HG03159 (cell line): Measurements from ENCODE around the gene DCXR.

Experiments
- ATAC-seq: cut with Tn5 transposase; IDR thresholded peaks from one replicate; pipeline ENCODE4 v1.9.1; 2021; ENCODE audit warnings: mild to moderate bottlenecking, moderate library complexity; ENCODE audit not compliant: unreplicated experiment

Gene DCXR

DNA sequence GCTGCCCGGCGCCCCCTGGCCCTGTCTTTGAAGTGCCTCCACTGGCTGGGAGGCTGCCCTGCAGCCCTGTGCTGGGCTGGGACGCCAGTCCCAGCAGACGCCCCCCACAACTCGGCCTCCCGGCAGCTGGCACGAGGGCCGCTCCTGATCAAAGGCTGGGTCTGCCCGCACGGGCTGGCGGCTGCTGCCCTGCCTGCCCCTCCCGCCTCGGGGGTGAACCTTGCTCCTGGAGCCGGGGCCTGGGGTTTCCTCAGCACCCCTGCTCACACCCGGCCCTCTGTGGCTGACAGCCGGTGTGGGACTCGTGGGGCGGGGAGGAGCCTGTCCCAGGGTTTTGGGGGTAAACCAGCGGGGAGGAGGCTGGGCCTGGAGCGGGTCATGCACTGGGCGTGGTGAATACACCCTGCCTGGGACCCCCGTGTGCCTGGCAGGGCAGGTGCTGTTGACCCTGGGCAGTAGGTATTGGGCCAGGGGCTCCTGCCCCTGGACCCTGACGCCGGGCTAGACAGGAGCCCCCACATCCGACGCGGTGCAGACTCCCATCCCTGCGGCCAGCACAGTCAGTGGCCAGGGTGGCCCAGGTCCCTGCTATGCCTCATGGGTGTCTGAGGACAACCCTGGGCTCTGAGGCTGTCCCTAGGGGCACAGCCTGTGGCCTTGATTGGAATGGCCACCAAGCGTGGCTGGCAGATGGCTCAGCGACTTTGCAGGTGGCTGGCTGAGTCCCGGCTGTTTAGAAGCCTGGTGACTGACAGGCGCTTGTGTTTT is 36.5 kb downstream of the DCXR start:
- no peak for ATAC-seq

DNA sequence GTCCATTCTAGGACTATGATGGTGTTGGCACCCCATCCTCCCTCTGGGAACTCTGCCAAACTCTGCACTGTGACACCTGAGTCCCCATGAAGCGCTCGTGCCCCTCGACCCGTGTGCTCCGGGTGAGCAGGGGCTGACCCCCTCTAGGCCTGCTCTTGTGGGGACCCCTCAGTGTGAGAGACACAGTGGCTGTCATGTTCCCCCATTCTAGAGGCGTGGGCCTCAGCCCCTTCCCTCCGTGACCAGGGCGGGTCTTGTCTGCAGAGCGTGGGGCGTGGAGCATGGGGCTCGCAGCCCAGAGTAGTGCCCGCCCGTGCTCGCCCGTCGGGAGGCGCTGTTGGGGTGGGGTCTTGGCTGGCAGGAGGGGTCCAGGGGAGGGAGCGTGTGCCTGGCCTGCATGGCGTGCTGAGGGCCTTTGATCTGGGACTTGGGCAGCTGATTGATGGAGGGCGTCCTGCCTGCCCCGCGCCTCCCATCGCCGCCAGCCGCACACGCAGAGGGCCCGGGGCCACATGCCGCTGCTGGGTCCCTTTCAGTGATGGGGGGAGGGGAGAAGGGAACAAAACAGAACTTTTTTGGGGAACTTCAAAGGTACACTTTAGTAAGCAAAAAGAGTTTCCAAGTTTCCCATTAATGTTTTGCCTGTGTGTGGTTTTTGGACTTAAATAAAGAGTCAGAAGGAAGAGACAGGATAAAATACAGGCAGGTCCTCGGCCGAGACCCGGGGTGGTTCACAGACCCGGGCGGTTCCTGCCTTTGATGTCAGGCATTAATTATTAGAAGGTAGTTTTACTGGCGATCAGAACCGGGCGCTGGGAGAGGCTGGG is 37.3 kb downstream of the DCXR start:
- ATAC-seq, result no peak

DNA sequence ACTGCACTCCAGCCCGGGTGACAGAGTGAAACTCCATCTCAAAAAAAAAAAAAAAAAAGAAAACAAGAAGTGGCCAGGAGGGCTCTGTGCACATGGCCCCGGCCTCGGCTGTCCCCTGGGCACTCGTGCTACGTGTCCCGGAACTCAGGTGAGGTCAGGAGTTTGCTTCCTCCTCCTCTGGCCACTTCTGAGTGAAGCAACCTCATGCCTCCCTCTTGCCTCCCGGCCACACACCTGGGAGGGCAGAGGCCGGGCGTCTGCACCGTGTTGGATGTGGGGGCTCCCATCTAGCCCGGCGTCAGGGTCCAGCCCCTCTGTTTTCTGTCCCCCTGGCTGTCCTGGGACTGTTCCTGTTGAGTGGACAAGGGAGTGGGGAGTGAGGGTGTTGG is 37.9 kb downstream of the DCXR start:
- ATAC-seq, result no peak

DNA sequence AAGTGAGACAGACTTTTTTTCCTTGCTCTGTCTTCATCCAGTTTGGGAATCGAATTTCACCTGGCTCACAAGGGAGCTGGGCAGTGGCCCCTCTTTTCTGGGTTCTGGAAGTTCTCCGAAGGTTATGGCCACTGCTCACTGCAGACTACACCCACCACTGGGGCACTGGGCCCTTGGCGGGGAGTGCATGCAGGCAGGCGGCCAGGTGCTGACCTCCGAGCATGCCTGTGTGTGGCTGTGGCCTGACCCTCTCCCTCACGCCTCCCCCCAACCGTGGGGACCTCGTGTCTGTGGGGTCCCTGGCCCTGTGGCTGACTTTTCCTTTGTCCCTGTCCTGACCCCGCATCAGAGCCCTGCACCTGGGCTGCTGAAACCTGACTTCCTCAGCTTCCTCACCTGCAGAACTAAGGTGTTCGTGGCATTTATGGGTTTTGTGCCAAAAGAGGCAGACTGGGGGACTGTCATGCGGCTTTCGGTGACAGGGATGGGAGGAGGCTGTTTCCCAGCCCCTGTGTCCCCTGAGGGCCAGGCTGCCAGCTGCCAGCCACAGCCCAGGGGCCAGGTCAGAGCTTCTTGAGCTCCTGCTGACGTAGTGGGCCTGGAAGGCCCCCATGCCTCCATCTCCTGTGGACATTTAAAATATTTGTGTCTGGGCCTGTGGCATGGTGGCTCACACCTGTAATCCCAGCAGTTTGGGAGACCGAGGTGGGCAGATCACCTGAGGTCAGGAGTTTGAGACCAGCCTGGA is 38.6 kb downstream of the DCXR start:
- no peak for ATAC-seq

DNA sequence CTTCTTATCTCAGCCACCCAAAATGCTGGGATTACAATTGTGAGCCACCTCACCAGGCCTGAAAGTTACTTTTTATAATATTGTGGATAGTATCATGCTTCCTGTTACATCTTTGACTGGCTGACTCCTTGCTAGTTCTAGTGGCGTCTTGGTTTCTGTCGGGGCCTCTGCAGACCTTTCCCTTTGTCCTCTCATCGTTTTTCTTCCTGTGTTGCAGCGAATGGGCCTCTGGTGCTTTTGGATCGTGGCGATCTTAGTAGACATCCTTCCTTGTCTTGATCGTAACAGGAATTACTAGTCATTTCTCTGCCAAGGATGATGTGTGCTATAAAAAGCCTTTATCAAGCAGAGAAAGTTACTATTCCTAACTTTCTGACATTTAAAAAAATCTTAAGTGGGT is 39.3 kb downstream of the DCXR start:
- ATAC-seq, result no peak

DNA sequence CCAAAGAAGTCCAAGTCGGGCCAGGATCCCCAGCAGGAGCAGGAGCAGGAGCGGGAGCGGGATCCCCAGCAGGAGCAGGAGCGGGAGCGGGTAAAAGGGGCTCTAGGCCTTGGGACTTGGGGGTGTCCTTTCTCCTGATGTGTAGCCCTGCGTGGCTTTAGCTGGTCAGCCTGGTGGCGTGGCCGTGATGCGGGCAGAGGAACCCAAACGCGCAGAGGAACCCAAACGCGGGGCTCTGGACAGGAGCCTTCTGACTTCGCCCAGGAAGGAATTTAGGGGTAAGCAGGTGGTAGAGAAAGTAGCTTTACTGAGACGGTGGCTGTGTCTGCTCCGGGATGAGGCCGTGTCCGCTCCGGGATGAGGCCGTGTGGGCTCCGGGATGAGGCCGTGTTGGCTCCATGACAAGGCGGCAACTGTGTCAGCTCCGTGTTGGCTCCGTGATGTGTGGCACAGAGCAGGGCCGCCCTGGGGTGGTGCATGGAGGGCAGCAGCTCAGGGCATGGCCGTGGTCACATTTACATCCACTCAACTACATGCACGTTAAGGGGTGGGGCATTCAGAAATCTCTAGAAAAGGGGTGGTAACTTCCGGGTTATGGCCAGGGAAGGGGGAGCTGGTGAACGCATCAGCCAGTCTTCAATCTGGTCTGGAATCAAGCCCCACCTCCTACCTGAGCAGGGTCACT is 40.6 kb downstream of the DCXR start:
- ATAC-seq, result no peak

DNA sequence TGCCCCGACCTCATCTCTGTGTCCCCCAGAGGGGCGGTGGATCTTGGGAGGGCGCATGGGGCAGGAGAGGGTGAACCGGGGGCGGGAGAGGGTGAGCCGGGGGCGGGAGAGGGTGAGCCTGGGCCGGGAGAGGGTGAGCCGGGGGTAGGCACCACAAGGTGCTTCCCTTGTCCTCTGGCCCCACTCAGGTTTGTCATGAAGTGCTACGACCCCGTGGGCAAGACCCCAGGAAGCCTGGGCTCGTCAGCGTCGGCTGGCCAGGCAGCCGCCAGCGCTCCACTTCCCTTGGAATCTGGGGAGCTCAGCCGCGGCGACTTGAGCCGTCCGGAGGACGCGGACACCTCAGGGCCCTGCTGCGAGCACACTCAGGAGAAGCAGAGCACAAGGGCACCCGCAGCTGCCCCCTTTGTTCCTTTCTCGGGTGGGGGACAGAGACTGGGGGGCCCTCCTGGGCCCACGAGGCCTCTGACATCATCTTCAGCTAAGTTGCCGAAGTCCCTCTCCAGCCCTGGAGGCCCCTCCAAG is 41.2 kb downstream of the DCXR start:
- no peak for ATAC-seq

DNA sequence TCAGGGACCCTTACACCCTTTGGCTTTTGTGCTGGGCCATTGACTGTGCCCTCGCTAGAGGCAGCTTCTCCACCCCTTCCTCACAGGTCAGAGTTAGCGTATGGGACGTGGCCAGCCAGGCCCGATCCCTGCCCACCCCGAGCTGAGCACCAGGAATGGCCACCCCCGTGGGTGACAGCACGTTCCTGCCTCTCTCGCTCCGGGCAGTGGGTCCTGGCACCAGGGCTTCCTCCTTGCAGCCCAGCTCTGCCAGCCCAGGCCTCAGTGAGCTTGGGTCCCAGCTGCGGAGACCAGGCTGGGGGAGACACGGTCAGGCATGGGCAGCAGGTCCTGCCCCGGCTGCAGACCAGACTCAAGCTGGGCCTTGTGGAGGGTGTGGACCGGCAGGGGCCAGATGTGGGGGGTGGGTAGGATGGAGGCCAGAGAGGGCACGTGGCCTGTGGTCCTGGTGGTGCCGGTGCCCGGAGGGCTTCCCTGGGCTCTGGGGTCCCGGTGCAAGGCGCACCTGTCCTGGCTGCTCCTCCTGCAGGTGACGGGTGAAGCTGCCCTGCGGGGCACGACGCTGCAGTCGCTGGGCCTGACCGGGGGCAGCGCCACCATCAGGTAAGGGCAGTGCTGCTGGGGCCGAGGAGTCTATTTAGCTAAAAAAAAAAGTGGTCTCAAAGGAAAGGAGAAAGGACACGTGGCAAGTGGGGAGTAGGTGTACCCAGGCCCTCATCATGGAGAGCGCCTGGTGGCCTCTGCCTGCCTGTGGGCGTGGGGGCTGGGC is 41.9 kb downstream of the DCXR start:
- ATAC-seq, result no peak

DNA sequence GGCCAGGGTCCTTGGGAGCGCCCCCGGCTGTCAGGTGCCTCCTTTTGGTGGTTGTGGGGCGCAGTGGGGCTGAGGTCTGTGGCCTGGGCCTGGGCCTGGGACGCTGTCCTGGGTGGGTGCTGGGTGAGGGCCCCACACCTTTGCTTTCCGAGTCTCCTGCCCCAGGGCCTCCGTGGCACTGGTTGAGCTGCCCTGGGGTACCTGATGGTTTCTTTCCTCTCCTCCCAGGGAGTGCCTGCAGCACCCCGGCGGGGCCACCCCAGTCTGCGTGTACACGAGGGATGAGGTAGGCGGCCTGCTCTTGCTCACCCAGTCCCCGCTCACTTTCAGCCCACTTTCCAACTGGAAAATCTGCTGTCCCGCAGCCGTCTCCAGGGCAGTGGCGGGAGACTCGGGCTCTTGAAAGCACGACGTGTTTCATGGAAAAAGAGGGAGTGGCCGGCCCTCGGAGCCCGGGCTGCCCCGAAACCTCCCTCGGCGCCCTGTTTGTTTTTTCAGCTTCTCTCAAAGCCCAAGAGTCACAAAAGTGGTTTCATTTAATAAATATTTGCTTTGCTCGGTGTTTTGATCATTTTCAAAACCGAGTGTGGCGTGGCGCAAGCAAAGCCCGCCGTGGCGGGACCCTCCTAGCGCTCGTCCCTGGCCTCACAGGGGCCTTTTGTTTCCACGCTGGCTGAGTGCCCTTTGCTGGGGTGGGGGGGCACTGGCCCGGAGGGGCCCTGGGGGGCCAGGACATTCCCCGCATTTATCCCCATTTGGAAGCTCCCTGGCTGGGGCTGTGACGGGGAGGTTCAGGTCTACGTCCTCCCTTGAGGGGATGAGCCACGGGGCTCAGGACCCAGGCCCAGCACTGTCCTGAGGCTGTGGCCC is 42.7 kb downstream of the DCXR start:
- ATAC-seq, result no peak

DNA sequence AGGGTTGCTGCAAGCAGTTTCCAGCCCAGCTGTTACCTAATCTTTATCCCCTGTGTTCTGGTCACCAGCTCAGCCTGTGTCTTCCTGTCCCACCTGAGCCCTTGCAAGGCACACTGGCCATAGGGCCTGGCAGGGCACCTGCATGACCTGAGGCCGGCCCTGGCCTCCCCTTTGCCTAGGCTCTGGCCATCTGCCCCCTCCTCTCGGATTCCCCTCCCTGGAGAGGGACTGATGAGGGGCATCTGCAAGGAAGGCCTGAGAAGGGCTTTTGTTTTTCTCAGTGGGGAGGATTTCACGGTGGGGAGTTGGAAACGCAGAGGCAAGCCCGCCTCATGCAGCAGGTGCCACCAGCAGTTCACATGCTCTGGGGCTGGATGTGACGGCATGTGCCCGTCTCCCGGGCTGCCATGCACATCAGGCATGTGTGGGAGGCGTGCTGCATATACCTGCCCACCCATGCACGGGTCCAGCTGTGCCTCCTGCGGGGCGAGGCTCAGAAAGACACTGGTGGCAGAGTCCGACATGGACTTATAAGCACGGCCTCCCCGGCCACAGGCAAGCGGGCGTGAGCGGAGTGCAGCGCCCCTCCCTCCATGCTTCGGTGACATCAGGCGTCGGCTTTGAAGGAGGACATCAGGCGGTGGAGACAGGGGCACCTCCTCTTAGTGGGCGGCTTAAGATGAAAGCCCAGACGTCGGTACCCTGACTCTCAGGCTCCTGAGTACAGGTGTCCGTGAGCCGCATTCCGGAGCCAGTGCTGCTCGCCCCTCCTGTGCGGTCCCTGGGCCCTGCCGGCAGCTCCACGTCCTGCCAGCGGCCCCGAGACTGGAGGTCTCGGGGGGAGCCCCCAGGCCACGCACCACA is 43.5 kb downstream of the DCXR start:
- no peak for ATAC-seq

DNA sequence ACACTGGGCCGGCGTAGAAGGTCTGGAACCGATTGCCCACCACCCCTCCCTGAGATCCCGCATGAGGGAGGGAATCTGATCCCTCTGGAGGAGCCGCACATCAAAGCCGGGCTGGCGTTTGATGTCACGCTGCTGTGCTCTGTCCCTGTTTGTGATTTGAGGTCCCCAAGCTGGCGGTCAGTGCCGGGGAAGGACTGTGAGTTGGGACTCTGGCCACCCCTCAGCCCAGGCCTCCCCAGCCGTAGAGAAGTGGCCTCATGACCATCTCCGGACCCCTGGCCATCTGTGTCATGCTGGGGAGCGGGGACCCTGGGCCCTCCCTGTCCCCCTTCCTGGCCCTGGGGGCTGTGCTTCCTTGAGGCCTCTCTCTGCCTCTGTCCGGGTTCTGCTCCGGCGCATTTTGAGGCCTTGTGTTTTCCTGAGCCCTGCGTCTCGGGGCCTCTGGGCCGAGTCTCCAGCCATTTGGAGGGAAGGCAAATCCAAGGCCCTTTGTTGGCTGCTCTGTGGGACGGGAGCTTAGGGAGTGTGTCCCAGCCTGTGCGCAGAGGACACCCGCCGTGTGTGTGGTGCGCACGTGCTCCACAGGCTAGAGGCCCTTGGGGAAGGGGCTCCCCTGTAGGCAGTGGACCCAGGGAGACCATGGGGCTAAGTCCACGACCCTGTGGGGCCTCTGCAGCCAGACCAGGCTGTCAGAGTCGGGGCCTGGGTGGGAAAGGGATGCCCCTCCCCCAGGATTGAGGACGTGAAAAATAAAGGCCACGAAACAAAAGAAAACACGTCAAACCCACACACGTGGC is 45.0 kb downstream of the DCXR start:
- no peak for ATAC-seq

DNA sequence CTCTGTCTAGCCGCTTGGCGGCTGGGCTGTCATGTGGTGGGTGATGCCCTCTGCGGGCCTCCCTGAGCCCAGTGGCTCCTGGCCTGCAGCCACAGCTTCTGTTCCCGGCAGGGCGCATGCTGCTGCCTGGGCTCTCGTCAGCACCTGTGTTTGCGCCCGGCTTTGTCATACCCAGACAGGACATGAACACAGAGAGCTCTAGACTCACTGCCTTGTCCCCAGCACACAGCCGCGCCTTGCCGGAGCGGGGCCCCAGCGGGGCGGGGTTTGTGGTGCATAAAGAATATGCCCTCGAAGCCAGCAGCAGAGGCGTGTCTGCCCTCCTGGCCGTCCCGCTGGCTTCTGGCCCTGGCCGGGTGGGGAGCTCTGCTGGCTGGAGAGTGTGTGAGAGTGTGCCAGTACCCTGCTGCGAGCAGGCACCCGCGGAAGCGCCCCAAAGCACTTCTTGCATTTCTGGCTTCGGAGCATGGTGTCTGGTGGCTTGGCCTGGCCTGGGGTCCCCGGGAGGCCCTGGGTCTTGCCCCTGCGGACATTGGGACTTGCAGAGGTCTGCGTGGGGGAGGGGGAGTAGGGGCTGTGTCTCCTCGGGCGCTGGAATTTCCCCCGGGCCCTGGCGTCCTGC is 45.7 kb downstream of the DCXR start:
- ATAC-seq, result no peak

DNA sequence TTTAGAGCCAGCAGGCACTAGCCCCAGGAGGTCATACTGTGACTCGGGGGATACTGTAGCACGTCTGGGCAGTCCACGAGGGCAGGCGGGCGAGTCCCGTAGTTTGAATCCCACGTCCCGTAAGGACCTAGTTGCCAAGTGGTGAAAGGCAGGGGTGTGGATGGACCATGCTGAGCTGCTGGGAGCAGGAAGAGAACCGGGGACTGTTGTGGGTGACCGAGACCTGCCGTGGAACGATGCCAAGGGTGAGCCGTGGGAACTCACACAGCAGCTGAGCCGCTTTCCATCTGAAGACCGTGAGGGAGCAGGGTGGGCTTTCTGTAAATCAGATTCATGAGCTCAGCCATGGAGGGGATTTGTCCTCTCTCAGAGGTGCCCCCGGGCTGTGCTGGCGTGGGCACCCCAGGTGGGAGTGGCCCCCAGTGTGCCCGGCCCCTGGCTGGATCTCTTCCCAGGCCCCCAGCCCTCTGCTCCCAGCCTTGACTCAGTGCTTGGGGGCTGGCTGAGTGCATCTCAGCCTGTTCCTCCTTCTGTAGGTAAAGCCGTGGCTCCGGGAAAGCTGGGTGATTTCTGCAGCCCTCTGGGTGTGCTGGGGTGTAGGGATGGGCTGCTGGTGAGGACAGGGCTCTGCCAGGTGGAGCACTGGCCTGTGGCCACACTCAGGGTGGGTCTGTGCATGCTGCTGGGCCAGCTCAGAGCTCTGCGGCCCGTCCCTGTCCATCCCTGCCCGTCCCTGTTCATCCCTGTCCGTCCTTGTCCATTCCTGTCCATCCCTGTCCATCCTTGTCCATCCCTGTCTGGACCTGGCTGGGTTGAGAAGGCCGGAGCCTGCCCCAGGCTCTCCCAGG is 46.4 kb downstream of the DCXR start:
- no peak for ATAC-seq

DNA sequence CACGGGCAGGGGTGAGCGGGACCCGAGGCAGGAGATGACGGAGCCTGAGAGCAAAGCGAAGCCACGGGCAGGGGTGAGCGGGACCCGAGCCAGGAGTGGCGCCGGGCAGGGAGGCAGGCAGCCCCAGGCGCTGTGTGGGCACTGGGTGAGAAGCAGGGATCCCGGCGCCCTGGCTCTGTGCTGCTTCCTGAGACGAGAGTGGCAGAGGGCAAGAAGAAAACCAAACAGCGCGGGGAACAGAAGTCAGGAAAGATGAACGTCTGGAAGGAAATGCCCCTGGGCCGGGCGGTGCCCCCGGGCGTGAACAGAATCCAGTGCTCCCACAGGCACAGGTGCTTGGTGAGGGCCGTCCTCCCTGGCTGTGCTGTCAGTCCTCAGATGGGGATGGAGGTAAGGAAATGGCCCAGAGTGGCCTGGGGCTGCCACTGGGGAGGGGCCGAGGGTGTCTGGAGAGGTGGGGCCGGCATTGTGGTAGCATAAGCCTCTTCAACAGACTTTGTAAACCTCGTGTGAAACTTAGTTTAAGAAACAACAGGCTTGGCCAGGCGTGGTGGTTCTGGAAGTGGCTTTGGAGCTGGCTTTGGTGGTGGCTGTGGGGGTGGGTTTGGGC is 50.2 kb downstream of the DCXR start:
- ATAC-seq, result no peak

DNA sequence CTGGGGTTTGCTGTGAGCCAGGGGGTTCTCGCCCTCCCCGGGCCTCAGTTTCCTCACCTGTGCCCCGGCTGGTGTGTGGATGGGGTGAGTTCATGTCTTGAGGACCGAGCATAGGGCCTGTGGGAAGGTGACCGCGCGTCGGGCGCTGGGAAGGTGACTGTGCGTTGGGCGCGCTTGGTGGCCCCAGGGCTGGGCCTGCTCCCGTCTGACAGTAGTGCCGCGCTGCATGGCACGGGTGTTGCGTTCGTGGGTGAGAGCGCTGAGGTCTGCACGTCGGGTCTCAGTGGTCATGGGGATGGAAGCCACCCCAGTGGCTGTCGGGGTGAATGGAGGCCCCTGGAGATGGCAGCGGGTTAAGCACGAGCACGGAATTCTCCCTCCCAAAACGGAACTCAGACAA is 50.9 kb downstream of the DCXR start:
- no peak for ATAC-seq
